Medulla oblongata (tissue), 1 donor: ENCODE results near the gene SPATA13.

Source experiments
- DNase-seq: peaks from one replicate; pipeline ENCODE4 v3.0.0-alpha.2; 2015; ENCODE audit errors: extremely low spot score

The SPATA13 gene

GRCh38 chr13:24167666-24168391 is 7.3 kb downstream of the SPATA13 start:
- DNase-seq: peak; percentile 63

DNA sequence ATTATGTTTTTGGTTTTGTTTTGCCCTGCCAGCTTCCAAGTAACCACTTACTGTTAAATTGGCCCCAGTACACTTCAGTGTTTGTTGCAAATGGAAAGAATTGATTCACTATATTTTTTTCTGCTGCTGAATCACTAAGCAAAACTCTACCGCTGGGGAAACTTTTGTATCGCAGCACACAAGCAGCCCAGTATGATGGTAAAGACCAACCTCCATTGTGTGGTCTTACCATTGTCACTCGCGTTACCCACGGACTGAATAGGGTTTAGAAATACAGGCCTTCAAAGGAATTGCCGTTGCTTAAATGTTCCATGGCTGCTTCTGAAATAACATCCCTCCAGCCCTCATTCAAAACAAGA is 7.9 kb downstream of the SPATA13 start:
- DNase-seq: peak; percentile 55

- no peak for DNase-seq
Measured at GRCh38 chr13:24168979-24169378, 8.5 kb downstream of the SPATA13 start.

DNA sequence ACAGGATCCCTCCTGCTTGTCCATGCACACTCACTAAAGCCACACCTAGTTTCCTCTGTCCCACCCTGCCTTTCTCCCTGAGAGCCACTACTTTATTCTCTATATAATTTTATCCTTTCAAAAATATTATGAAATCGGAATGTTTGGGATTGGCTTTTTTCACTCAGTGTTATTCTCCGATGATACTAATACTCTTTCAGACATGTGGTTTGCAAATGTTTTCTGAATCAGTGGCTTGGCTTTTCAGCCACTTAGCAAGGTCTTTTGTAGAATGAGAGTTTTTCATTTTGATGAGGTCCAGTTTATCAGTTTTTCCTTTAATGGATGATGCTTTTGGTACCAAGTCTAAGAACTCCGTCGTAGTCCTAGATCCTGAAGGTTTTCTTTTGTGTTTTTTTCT is 11.6 kb downstream of the SPATA13 start:
- DNase-seq: no peak

DNA sequence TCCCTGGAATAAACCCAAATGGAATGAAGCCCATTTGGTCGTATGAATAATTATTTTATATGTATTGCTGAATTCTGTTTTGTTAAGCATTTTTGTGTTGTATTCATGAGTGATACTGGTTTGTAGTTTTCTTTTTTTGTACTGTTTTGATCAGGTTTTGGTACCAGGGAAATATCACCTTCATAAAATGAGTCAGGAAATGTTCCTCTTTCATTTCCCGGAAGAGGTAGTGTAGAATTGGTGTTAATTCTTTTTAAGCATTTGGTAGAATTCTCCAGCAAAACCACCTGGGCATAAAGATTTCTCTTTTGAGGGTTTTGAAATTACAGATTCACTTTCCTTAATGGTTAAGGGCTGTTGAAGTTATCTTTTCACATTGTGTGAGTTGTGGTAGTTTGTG is 13.3 kb downstream of the SPATA13 start:
- no peak for DNase-seq

DNA sequence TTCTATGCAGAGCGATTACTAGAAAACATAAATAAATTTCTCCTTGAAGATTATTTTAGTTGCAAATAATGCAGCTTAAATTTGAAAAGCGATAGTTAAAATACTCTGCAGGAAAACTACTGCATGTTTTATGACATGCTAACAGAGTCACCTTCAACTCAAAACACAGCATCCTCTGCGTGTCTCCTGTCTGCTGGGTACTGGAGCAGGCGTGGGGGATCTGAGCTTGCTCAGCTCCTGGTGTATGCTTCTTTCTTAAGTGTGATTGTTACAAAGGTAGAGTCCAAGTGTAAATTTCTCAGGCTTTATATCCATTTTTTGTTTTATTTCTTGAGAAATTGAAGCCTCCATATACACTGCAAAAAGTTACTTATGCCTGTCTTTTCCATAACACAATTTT is 15.3 kb downstream of the SPATA13 start:
- DNase-seq: no peak

GRCh38 chr13:24176351-24177101 is 16.0 kb downstream of the SPATA13 start:
- no peak for DNase-seq

- DNase-seq: no peak
Measured at GRCh38 chr13:24178847-24179485, 18.4 kb downstream of the SPATA13 start.

DNA sequence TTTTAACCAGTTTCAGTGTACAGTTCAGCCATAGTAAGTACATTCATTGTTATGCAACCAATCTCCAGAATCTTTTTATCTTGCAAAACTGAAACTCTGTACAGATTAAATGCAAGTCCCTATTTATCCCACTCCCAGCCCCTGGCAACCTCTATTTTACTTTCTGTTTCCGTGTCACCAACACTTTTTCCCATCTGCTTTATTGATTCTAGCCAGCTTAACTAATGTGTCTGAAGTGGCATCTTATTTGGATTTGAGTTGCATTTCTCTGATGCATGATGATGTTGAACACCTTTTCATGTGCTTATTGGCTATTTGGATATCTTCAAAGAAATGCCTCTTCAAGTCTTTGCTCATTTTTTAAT is 18.9 kb downstream of the SPATA13 start:
- DNase-seq: no peak

GRCh38 chr13:24180750-24181377 is 20.3 kb downstream of the SPATA13 start:
- DNase-seq: no peak

GRCh38 chr13:24181991-24182702 is 21.6 kb downstream of the SPATA13 start:
- DNase-seq: no peak

DNA sequence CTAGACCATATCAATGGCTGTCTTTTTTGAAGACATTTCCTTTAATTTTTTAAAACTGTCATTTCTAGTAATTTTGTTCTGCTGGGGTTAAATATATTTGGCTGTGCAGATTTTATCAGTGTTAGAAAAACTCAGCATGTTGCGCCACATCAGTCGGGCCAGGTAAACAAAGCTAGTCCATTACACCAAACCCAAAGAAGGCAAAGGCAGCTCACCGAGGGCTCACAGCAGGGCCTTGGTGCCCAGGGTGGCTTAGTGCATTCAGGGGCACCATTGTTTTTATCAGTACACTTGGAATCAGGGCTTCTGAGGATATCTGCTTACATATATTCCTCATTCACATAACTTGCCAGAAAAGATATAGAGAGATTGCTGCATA is 22.2 kb downstream of the SPATA13 start:
- no peak for DNase-seq

DNA sequence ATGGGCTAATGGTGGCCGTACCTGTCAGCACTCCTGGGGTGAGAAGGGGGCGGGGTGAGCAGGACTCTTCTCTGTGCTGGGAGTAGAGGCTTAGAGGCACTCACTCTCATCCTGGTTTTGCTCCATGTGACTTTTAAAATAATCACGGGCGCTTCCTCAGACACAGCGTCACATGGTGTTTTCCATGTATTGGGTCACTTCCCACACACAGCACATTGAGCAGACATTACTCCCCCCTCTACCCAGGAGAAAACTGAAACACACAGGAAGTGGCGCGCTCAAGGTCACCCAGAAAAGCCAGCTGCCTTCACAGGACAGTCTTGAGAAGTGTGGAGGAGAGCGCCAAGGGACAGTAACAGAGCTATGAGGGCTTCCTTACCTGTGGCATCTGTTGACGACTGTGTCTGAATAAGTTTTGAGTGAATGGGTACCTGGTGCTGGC is 23.2 kb downstream of the SPATA13 start:
- DNase-seq: no peak

DNA sequence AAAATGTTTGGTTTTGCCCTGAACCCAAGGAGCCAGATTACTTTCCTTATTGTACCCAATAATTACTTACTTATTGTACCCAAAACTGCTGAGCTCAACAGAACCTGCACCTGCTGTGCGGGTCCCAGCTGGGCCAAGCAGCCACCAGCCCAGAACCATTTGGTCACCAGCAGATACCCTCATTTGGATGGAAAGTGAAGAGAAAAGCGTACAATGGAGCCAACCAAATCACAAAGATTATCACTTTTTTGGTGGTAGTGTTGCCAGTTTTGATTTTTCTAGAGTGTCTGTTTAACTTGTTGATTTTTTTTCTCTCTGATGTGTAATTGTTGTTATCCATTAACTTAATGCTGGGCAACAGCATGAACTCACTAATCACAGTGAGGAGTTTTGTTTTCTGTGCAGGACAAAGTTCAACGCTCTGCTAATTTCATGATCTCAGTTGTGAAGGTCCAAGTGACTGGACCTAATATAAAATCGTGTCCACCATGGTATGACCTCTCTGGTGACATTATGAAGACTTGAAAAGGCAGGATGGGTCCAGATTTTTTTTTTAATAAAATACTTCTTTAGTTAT is 23.8 kb downstream of the SPATA13 start:
- no peak for DNase-seq

DNA sequence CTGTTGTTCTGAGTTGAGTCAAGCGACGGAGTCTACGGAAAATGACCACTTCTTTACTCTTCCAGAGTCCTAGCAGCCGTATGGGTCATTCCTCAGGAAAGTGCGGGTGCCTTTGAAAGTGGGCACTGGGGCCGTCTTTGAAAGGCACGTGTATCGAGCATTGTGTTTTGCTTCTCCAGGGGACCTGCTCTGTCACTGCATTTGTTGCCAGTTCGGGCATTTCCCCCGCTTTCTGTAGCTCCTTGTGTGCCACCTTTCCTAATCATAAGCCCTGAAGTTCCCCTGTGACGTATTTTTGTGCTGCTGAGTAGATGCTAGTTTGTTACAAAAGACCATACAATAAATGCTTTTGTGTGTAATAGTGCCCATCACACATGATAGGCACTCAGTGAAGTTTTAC is 24.4 kb downstream of the SPATA13 start:
- DNase-seq: no peak

GRCh38 chr13:24185591-24186232 is 25.2 kb downstream of the SPATA13 start:
- no peak for DNase-seq

DNA sequence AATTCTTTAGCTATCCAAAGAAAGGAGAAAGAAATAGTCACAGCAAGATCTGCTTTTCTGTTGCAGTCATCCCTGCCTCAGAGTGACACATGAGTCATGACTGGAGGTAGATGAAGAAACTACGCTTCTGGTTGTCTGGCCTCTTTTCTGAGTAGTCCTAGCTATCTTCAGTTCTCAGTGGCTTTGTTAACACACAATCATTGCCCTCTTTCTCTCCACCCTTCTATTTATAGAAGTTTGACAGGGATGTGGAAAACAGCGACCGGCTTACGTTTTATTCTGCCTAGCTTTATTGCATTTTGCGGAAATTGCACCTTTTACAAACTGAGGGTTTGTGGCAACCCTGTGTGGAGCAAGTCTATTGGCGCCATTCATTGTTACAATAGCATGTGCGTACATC is 26.7 kb downstream of the SPATA13 start:
- no peak for DNase-seq

- DNase-seq: no peak
Measured at GRCh38 chr13:24192057-24192810, 31.7 kb downstream of the SPATA13 start.

DNA sequence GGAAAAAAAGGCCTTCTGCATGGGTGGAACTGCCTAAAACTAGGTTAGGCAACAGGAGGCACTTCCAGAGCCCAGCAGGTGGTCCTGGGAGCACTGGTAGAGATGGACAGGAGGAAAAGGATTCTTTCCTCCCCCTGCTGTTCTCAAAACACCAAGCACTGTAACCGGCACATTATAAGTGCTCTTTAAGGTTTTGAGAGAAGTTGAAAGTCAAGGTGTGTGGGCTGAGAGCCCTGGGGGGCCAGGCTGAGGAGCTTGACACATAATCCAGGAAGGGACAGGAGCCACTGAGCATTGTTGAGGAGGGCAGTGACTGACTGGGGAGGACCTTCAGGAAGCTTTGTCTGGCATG is 32.3 kb downstream of the SPATA13 start:
- no peak for DNase-seq

GRCh38 chr13:24194447-24194846 is 33.9 kb downstream of the SPATA13 start:
- DNase-seq: no peak
